HG02759 (cell line): ENCODE measurements around the gene FAM221B.

Experiments
- ATAC-seq: cut with Tn5 transposase; IDR thresholded peaks from one replicate; pipeline ENCODE4 v1.9.1; 2021; ENCODE audit warnings: mild to moderate bottlenecking, moderate library complexity; ENCODE audit not compliant: unreplicated experiment

Gene FAM221B, protein sequence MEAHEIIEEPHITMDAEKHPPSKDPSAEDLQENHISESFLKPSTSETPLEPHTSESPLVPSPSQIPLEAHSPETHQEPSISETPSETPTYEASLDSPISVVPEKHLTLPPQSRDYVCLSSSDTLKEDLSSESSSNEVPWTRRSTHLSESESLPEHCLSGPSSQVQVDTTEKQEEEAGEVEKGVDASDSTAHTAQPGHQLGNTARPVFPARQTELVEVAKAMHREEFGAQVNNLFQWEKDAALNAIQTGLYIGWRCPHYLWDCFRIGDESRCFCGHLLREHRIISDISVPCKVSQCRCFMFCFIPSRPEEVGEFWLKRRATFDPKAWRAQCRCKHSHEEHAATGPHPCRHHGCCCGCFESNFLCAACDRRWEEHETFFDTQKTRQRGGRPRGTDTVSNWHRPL

DNA sequence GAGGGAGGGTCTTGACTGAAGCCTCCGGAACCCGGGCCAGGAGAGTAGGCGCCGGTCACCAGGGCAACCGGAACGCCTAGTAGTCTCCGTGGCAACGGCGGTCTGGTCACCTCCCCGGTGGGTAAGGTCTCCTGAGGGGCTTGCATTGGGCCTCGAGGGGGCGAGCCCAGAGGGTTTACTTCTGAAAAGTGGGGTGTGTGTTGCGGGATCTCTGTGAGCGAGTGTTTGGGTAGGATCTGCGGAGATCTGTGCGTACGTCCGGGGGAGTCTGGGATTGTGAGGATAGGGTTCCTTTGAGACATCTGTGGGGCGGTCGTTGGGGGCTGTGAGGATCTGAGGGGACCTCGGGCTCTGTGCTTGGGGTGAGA, at the start of gene FAM221B:
TSS of gene FAM221B (minus strand) at position 17 of the 368 bp plus-strand sequence. CDS start 2,571 bp downstream, outside the sequence.
- ATAC-seq: no peak

DNA sequence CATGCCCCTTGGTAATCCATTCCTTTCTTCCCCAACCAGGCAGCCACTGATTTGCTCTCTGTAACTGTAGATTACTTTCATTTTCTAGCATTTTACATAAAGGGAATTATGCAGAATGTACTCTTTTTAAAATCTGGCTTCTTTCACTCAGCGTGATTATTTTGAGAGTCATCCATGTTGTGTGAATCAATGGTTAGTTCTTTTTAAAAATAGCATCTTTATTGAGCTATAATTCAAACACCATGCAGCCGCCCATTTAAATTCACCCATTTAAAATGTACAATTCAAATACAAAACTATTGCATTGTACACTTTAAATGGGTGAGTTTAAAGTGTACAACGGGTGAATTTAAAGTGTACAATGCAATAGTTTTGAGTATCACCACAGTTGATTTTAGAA, 44.0 kb upstream of the FAM221B start:
- no peak for ATAC-seq

DNA sequence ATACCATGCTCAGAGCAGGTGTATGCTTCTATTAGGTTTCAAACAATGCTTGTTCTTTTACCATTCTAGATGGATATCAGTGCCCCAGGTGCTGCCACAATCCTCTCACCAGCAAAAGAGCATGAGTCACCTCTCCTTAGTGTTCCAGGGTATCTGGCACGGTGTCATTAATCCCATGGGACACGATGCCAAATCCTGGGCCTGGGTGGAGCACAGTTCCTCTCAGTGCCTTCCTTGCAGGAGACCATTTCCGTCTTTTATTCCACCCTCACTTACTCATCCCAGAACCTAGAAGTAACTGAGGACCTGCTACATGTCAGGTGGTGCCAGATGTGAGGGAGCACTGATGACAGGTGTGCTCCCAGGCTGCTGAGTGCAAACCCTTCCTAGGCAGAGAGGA, 43.0 kb upstream of the FAM221B start:
- ATAC-seq: no peak

DNA sequence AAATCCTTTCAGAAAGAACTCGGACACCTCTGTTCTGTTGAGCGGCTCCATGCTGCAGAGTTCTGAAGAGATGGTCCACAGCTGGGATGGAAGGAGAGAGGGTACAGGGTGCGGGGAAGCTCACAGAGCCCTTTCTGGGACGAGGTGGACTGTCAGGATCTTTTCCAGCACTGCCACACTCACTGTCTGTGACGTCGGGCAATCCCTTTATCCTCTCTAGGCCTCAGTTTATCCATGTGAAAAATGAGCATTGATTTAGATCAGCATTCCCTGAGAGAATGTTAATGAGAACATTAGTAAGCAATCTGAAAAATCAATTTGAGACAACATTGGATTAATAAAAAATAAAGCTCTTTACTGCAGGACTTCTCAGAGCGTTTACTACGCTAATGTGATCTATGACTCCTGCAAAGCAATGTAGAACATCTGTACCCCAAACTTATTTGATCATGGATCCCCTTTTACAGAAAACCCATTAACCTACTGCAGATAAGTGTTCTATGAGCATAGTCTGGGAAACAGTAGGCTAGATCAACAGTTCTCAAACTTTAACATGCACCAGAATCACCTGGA, 41.9 kb upstream of the FAM221B start, which contains the start of gene OR13J1:
TSS of gene OR13J1 (minus strand) at position 51 of the 573 bp plus-strand sequence. CDS start at position 51, 0 bp downstream.
- ATAC-seq: no peak

DNA sequence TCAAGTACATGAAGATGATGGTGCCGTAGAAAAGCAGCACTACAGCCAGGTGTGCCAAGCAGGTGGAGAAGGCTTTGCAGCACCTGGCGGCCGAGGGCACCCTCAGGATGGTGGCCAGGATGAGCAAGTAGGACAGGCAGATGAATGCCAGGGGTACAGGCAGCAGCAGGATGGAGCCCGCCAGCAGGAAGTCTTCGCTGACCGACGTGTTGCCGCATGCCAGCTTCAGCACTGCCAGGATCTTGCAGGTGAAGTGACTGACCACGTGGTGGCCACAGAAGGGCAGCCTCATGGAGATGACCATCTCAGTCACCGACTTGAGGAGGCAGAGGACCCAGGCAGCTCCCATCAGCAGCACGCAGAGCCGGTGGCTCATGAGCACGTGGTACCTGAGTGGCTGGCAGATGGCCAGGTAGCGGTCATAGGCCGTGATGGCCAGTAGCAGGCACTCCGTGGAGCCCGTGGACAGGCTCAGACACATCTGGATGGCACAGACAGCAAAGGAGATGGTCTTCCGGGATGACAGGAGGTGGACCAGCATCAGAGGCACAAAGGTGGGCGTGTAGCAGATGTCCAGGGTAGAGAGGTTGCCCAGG, 41.2 kb upstream of the FAM221B start:
- no peak for ATAC-seq

DNA sequence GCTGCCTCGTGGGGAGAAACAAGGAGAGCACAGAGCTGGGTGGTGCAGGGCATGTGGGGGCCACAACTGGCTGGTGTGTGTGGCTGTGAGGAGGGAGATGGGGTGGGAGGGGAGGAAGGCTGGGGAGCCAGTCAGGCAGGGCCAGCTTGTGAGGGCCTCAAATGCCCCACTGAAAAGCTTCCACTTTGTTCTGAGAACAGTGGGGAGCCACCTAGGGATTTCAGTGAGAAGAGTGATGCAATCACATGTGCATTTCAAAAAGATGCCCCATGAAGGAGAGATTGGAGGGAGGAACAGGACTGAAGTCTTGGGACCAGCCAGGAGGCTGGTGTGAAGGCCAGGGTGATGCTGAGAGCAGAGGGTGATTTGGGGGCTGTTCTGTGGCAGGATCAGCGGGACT, 40.4 kb upstream of the FAM221B start:
- no peak for ATAC-seq

DNA sequence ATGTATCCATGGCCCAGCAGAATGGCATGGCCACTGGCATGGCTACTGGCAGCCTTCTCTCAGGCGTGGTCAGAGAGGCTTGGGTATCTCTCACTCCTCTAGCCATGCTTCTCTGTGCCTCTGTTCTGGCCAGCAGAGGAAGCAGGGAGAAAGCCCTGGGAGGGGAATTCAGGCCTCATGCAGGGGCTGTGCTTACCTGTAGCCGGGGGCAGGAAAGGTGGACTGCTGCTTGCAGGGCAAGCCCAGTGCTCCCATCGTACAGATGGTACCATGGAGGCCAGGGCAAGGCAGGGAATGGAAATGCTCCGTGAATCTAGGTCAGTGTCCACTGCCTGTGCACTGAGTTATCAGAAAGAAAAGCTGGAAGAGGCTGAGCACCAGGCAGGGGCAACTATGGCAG, 39.0 kb upstream of the FAM221B start:
- ATAC-seq: no peak

DNA sequence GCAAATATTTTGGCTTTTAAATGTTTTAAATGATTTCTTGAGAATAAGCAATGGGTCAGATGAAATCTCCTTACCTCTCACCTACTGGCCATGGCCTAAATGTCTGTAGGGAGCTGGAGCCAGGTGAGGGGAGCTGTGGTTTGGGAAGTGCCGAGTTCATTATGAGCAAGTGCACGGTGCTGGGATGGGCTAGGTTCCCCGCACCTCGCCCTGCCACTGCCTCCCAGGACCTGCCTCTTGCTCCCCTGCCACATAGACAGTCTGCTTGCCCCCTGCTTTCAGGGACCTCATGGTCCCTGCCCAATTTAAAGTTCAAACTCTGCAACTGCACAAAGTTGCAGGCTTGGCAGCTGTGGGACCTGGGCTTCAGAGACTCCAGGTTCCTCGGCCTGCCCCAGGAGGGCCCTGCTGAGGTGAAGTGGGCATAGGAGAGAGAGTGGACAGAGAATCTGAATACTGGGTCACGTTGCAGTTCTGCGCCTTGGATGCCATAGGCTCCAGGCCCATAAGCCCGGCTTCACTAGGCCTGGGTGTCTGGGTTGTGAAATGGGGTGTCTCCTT, 36.2 kb upstream of the FAM221B start:
- ATAC-seq: no peak

DNA sequence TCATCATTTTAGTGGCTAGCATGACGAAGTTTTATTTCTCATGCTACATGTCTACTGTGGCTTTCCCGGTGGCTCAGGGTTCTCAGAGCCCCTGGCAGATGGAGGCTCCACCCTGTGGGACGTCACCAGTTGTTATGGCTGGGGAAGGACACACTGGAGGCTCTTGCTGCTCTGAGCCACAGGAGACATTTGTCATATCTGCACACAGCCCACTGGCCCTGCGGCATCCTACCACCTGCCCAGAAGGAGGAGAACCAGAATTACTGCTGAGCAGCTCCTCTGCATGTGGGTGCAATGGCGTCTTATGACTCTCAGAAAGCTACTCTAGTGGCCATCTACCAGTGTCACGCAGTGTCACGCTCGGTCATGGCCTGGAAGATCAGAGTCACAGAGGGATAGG, 35.1 kb upstream of the FAM221B start:
- no peak for ATAC-seq

DNA sequence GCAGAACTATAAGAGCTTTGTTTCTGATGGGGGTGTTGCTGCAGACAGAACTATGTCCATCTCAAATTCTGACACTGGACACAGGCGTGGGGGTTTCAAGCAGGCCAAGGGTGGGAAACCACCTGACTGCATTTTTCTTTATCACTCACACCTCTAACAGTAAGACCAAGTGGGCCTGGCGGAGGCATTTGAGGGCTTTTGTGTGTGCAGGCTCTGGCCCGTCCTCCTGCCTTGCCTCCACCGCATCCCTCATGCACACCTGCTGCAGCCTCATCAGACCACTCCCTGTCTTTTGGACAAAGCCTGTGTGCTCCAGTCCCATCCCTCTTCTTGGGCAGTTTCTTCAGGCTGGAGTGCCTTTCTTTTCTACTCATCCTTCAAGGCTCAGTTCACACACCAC, 33.8 kb upstream of the FAM221B start:
- no peak for ATAC-seq

DNA sequence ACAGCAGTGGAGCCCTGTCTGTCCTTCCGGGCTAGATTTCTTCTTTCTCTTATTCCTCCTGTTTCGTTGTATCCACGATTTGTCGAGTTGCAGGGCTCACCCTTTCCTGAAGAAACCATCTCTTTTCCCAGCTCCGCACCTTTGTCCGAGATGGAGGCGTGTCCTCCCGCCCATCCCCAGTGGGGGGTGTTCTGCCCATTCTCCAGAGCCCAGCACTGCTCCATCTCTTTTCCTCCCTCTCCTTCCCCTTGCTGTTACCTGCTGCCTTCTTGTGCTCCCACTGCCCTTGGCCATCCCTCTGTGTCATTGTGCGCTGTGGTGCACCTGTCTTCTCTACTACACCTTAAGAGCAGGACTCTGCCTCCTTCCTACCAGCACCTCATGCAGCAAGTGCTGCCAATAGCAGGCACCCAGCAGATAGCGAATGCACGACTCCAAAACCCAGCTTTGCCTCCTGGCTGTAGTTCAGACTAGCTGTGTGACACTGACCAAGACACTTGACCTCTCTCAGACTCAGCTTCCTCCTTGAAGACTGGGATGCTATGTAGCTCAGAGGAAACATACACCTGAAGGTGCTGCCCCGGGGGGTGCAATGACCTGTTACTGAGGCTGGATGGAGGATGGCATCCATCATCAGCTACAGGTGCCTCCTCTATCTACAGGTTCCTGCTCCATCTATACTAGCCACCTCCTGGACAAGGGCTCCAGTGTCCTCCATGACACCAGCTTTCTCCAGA, 32.8 kb upstream of the FAM221B start:
- no peak for ATAC-seq

DNA sequence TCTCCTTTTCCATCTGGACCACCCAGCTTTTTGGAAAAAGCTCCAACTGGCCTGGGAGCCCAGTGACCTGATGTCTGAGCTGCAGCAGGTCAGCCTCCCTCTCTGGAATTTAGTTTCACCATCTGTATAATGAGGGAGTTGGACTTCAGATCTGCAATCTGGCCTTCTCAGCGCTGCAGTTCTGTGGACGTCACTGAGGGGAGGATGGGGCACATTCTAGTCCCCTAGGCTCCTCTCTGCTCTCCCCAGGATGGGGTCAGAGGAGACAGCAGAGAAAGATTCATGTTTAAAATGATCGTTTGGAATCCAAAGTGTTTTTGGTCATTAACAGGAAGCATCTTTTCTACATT, 31.4 kb upstream of the FAM221B start:
- no peak for ATAC-seq

DNA sequence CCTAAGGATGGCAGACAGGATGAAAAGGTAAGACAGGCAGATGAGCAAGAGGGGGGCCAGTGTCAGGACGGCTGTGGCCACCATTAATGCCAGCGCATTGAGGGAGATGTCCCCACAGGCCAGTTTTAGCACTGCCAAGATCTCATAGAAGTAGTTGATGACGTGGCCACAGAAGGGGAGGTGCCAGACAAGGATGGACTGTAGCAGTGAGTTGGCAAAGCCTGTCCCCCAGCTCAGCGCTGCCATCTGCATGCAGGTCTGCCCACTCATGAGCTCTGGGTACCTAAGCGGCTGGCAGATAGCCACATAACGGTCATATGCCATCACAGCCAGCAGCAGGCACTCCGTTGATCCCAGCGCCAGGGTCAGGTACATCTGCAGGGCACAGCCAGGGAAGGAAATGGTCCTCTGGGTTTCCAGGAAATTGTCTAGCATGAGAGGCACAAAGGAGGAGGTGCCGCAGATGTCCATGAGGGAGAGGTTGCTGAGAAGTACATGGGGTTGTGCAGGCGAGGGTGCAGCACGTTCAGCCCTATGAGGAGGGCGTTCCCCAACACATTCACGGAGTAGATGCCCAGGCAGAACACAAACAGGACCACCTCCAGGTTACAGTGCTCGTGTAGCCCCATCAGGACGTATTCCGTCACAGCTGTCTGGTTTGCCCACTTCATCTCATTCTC, 30.9 kb upstream of the FAM221B start:
- ATAC-seq: no peak

DNA sequence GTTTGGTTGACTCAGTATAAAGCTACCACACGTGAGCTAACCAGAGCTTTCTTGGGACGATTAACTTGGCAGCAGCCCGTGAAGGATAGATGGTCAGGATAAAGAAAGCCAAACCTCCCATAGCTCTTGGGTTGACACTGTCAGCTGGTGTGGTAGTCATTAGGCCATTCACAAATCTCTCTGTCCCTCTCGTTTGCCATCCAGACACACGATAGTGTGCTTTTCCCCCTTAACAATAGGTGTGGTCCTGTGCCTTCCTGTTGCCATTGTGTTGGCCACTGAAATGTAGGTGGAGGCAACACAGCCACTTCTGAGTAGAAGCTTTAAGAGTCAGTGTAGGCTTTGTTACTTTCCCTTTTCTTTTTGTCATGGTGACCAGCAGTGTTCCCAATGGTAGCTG, 29.9 kb upstream of the FAM221B start:
- no peak for ATAC-seq

DNA sequence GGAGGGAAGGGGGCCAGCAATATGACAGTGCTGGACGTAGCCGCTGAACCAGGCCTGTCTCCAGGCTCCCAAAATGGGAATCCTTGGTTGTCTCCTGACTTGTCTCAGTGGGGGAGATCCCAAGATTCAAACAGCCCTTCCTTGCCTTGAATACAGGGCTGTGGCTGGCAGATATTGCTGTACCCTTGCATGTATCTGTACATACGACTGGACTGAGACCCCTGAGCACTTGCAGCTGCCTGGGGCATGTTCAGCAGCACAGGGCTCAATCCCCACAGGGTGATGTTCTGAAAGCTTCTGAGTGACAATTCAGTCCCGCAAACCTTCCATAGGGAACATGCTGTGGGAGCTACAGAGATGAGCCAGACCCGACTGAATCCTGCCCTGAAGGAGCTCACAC, 28.4 kb upstream of the FAM221B start:
- no peak for ATAC-seq

DNA sequence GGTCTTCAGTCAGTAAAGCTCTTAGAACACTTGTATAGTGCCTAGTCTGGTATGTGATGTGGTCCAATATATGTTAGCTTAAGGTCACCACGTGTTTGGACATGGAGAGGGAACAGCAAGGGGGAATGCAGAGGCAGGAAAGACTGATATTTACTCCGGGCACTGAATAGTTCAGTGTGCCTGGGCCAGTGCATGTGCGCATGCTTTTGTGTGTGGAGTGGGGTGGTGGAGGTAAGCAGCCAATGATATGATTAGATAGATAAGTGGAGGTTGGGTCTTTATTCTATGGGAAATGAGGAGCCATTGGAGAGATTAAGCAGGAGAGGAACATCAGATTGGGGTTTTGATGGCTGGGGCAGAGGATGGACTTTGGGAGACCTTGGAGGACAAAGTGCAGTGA, 27.7 kb upstream of the FAM221B start:
- ATAC-seq: no peak

DNA sequence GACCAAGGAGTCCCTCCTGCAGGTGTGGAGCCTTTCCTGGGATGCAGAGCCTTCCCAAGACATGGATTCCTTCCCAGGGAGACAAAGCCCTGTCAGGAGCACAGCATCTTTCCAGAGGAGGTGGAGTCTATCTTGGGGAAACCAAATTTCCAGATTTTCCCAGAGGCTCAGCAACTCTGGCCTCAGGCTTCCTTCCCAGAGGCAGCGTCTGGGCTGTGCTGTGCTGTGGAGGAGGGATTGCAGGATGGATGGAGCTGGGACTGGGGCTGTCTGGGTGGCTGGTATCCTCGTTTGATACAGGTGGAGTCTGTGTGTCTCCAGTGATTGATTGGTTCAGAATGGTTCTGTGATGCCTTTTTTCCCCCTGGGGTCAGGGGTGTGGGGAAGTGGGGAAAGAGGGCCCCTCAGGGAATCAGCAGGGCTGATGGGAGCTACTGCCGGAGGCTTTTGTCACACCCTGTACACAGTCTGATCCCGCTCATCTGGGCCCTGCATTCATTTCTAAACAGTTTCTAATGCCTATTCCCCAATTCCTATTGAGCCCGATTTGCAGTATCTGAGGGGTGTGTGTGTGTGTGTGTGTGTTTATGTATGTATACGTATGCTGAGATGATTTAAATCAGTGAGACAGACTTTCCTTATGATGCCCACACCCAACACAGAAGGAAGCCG, 25.7 kb upstream of the FAM221B start:
- ATAC-seq: no peak

DNA sequence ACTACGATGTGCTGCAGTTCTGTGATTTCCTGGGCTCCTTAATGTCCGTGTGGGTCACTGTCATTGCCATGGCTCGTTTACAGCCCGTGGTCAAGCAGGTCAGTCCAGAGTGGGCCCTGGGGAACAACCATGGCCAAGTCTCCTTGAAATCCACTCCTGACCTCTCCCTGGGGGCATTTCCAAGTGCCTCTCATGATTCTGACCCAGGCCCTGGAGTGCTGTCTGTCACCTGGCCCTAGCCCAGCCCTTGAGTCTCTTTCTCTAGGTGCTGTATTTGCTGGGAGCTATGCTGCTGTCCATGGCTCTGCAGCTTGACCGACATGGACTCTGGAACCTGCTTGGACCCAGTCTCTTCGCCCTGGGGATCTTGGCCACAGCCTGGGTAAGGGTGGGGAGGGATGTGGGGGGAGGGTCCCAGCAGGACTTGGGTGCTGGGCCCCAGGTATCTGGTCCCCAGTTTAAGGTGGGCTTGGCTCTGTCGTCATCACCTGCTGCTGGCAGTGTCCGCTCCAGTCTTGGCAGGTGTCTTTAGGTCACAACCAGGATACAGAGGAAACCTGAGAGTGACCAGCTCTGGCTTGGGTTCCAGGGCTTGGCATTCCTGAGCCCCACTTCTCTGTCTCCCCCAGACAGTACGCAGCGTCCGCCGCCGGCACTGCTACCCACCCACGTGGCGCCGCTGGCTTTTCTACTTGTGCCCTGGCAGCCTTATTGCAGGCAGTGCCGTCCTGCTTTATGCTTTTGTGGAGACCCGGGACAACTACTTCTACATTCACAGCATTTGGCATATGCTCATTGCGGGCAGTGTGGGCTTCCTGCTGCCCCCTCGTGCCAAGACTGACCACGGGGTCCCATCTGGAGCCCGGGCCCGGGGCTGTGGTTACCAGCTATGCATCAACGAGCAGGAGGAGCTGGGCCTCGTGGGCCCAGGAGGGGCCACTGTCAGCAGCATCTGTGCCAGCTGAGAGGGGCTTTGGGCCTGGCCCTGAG, 24.6 kb upstream of the FAM221B start:
- ATAC-seq: no peak

DNA sequence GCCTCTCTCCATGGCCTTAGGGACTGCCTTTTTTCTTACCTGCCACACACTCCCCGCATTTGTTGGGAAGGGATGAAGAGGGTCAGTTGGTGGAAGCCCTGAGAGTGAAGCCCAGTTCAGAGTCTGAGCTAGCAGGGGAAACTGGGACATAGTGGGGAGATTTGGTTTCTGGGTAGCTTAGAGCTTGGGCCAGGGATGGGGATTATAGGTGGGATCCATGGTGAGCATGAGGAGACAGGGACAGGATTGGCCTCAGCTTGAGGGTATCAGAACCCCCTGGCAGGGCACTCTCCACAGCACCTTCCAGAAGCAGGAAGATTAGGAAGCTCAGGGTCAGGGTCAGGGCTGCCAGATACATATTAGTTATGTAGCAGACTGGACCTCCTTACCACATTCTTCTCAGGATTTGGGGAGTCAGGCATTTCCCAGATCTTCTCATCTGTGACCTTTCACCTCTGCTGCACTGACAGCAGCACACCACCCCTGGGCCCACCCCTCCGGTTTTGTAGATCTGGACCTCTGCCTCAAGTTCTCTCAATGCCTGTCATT, 23.8 kb upstream of the FAM221B start:
- no peak for ATAC-seq
